DMS79 treated with DMSO at 0.1 percent for 48 hours (cell line): Measurements from ENCODE around the gene CEACAM19.
A peak's percentile ranks its signal among the peaks of the same experiment; 100 is the strongest.
"Not testable (repeated sequence)": the region's sequence is repeated elsewhere in the genome, so short reads cannot be mapped to it uniquely, and the experiment has no call there.

Experiments
- DNase-seq: peaks from one replicate; lab custom pipeline; 2025; lab: John Stamatoyannopoulos, UW

The CEACAM19 gene

DNA sequence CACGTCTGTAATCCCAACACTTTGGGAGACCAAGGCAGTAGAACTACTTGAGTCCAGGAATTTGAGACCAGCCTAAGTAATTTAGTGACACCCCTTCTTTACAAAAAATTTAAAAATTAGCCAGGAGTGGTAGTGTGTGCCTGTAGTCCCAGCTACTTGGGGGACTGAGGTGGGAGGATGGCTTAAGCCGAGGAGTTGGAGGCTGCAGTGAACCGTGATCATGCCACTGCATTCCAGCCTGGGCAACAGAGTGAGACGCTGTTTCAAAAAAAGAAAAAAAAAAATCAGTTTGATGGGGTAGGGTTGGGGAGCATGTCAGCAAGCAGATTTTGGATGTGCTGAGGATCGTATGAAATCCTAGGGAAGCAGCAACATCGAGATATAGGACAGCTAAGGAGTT, 4.2 kb downstream of the CEACAM19 start:
- DNase-seq, result no peak

DNA sequence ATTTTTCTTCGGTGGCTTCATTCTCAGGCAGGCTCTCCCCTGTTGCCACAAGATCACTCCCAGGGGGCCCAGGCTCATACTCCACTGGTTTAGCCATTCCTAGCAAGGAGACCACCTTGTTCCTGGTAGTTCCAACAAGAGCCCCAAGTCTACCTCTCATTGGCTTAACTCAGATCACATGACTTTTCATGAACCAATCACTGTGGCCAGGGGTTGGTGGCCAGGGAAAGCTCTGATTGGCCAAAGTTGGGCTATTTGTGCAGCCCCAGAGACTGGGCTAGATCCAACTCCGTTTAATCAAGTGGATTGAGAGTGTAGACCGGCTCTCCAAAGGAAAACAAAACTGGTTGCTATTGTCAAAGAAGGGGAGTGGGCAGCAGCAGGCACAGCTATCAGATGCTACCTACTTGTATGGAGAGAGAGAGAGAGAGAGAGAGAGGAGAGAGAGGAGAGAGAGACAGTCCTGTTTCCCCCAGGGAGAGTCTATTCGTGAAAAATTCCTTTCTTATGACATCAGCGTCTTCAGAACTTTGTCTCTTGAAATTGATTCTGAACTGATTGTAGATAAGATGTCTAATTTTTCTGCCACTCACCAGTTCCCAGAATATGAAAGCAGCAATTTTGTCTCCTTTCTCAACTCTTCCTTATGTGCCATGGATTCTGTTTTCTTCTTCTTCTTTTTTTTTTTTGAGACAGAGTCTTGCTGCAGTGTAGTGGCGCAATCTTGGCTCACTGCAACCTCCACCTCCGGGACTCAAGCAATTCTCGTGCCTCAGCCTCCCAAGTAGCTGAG, 5.9 kb downstream of the CEACAM19 start:
- no peak for DNase-seq

DNA sequence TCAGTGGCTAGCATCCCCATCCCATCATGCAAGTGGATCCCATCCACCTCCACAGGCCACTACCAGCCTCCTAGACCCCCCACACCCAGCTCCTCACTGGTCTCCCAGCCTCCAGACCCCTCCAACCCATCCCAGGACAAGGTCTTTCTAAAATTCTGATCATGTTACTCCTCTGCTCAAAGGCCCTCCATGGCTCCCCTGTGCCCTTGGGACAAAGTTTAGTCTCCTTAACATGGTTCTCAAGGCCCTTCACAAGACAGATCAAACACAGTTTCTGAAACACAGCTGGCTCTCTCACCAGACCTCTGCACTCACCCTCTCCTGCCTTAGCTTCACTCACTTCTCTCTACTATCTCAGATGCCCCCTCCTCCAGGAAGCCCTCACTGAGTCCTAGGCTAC, 9.3 kb downstream of the CEACAM19 start:
- no peak for DNase-seq

DNA sequence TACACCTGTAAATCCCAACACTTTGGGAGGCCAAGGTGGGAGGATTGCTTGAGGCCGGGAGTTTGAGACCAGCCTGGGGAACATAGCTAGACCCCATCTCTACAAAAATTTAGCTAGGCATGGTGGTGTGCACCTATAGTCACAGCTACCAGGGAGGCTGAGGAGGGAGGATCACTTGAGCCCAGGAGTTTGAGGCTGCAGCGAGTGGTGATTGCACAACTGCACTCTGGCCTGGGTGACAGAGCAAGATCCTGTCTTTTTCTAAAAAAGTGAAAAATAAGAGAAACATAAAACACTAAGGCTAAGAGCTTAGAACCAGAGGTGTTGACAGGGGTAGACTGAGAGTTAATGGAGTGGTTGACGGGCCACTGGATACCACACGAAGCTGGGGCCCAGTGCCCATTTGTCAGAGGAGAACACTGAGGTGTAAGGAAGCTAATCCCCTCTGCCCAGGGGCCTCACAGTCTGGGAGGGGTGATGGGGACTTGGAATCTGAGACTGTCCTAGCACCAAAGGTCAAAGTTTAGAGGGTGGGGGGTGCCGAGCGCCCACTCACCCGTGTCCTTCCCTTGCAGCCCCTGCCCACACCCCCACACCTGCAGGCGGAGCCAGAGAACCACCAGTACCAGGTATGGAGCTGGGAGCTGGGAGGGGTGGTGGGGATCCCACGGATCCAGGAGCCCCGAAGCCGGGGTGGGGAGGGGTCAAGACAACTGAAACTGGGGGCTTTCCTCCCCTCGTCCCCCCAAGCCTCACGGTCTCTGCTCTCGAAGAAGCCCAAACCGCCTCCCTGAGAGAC, 10.9 kb downstream of the CEACAM19 start:
- no peak for DNase-seq

DNA sequence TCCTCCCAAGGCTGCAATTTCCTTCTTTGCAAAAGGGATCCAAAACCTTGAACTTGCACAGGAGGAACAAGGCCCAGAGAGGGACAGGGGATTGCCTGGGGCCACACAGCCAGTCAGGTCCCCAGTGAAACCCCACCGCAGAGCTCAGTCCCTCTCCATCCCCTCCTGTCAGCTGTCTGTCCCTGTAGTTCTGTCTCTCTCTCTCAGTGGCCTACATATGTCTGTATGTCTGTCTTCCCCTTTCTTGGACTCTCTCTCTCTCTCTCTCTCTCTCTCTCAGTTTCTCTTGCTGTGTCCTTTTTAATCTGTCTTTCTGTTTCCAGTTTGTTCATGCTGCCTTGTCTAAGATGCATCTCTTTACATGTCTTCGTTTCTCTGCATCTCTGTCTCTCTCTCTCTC, 11.5 kb downstream of the CEACAM19 start:
- DNase-seq, result no peak

DNA sequence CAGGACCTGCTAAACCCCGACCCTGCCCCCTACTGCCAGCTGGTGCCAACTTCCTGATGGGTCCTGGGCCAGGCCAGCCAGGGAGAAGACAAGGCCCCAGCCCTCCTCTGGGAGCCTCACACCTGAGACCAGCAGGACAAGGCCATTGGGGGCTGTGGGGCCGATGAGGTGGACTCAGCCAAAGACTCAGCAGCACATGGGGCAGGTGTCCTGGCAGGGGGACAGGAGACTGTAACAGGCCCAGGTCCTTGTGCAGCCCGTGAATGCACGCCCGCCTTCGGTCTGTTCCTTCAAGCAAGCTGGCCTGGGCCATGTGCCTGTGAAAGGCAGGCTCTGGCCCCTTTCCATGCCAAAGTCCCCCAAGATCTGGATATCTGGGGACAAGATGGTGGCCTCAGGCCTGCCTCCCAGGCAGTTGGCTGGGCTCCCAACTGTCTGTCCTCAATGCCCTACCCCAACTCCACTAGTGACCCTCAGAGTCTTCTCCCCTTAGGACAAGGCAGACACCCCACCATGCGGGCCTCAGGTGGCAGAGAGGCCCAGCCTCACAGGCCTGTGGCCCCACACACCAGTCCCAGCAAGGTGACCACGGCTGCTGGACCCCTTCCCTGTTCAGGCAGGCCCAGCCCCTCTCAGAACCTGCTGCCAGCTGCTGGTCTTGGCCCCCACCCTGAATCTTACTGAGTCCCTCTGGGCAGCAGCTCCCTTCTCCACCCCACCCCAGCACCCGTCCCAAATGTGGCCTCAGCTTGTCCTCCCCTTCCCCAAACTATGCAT, 12.3 kb downstream of the CEACAM19 start:
- DNase-seq, result no peak

DNA sequence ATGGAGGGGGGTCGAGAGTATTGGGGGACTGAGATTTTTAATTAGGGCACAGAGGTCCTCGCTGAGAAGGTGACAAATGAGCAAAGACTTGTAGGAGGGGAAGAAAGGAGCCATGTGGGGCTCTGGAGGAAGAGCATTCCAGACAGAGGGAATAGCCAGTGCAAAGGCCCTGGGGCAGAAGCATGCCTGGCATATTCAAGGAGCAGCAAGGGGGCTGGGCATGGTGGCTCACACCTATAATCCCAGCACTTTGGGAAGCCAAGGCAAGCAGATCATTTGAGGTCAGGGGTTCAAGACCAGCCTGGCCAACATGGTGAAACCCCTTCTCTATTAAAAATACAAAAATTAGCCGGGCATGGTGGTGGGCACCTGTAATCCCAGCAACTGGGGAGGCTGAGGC, 13.1 kb downstream of the CEACAM19 start:
- not testable (repeated sequence) for DNase-seq

DNA sequence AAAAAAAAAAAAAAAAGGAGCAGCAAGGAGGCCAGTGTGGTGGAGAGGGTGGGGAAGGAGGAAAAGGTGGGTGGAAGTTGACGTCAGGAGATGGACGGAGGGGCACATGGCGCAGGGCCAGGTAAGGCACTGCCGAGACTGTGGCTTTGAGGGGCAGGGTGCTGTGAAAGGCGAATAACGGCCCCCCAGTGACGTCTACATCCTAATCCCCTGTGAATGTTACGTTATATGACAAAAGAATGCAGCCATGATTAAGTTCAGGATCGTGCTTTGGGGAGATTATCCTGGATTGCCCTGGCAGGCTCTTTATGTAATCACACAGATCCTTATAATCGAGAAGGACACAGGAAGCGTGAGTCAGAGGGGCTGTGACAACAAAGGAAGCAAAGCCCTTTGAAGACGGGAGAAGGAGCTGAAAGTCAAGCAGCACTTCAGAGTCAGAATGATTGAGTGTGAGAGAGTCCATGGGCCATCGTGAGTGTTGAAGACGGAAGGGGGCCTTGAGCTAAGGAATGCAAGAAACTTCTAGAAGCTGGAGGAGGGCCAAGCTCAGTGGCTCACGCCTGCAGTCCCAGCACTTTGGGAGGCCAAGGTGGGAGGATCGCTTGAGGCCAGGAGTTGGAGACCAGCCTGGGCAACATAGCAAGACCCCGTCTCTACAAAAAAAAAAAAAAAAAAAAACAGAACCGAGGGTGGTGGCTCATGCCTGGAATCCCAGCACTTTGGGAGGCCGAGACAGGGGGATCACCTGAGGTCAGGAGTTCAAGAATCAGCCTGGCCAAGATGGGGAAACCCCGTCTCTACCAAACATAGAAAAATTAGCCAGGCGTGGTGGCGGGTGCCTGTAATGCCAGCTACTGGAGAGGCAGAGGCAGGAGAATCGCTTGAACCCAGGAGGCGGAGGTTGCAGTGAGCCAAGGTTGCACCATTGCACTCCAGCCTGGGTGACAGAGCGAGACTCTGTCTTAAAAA, 13.9 kb downstream of the CEACAM19 start:
- DNase-seq, result peak; percentile 0

DNA sequence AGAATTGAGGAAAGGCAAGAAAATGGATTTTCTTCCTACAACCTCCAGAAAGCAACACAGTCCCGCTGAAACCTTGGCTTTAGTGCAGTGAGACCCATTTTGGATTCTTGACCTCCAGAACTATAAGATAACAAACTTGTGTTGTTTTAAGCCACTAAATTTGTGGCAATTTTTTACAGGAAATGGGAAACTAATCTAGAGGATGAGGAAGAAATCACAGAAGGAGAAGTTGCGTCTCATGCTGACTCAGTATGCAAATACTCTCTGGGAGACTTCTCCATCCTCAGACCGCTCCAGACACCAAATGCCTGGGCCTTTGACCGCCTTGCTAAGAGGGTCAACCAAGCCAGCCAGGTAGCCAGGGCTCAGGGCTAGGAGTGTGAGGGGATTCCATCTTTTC, 14.6 kb downstream of the CEACAM19 start:
- no peak for DNase-seq

DNA sequence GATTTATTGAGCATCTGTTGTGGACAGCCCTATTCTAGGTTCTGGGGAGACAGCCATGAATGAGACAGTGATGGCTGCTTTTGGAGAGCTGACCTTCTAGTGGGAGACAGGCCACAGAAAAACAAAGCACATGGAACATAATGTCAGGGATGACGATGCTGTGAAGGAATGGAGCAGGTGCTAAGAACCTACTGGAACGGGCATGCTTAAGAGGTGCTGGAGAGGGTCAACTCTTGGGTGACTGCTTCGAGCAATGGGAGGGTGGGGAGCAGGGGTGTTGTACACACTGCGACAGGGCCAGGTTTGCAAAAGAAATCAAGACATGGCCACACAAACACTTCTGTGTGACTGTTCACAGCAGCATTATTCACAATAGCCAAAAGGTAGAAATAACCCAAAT, 15.6 kb downstream of the CEACAM19 start:
- DNase-seq, result no peak

DNA sequence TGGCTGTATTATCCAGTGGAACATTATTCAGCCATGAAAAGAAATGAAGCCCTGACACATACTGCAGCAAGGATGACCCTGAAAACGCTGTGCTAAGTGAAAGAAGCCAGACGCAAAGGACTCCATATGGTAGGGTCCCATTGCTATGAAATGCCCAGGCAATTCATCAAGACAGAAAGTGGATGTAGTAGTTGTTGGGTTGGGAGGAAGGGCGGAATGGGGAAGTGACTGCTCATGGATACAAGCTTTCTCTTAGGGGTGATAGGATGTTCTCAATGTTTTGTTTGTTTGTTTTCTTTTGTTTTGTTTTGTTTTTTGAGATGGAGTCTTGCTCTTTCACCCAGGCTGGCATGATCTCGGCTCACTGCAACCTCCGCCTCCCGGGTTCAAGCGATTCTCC, 16.6 kb downstream of the CEACAM19 start:
- no peak for DNase-seq

DNA sequence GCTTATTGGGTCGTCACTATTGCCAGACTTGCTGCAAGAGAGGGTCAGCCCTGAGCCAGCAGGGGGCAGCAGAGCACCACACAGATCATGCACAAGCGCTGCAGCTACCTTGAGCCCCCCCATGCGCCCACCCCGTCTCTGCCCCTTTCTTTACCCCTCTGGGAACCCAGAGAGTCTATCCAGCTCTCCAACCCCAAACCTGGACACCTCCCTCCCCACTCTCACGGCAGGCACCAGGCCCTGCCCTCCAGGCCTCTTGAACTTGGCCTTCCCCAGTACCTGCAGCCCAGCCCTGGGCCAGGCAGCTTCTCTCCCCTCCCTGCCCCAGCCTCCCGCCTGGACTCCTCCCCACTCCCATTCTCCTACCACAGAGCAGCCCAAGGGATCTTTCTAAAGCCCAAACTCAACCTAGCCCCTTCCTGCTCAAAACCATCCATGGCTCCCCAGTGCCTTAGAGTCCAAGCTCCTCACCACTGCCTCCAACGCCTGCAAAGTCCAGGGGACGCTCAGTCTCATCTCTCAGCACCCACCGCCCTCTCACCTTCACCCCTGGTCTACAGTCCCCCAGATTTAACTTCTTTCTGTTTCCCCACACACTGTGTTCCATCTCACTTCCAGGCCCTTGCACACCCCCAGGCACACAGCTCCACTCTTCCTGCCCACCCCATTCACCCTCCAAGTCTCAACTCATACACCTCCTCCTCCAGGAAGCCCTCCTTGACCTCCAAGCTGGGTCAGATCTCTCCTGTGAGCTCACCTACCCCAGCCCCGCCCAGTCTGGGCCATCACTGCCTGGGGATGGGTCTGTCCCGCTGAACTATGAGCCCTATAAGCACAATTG, 18.2 kb downstream of the CEACAM19 start:
- DNase-seq, result peak; percentile 27

DNA sequence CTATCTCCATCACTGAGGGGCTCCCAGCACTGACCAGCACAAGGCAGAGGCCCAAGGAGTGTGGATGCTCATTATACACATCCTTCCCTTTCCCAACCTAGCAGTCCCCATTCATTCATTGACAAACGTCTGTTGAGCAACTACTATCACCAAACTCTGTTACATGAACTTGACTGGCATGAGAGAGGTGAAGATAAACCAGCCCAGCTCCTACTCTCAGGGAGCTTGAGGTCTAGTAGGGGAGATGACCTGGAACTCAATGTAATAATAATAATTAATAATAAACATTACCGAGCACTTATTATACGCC, 18.8 kb downstream of the CEACAM19 start:
- DNase-seq, result no peak

DNA sequence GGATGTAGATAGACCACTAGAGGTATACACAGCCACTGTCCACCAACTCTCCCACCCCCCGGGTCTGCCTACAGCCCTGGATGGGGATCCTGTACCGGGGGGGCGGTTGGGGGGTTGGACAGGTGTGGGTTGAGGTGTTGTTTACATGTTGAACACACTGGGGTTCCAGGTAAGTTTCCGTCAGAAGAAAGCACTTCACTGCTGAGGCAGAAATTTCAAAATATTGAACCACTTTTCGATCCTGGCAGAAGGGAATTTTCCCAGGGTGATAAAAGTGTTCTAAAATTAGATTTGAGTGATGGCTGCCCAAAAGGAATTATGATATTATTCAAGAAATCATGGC, 21.1 kb downstream of the CEACAM19 start:
- no peak for DNase-seq

DNA sequence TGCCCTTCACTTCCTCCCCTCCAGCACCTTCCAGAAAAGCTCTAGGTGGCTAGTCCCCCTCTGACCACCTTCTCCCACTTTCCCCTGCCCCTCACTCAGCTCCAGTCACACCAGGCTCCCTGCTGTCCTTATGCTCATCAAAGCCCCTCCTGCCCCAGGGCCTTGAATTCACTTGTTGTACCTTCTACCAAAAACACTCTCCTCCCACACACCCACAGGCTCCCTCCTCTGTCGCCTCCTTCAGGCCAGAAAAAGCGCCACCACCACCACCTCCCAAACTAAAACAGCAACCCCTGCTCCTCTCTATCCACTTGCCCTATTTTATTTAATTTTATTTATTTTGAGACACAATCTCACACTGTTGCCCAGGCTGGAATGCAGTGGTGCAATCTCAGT, 22.9 kb downstream of the CEACAM19 start:
- no peak for DNase-seq

DNA sequence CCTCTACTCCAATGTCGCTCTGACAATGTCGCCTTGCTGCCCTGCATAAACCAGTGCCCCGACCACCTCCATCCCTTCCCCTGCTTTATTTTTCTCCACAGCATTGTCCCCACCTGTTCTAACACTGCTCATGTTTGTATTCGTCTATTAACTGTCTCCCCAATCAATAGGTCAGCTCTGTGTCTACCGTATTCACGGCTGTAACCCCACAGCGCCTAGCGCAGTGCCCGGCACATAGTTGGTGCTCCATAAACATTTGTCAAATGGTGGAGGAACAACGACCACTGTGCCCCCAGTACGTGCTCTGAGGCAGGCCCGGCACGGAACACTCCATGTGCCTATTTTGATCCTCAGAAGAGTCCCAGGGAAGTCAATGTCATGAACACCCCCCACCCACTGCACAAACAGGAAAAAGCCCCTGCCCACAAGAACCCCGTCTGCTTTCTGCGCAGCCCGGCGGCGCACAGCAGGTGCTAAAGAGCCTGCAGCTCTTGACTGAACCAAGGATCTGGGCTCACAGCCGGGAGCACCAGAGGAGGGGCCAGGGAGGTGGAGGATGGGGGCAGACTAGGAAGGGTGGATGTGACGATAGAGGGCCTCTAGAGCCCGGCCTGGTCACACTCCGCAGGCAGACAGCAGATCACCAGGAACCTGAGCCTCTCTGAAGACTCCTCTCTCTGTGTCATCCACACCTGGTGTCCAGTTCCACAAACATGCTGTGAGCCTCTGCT, 25.8 kb downstream of the CEACAM19 start:
- DNase-seq, result peak; percentile 6

DNA sequence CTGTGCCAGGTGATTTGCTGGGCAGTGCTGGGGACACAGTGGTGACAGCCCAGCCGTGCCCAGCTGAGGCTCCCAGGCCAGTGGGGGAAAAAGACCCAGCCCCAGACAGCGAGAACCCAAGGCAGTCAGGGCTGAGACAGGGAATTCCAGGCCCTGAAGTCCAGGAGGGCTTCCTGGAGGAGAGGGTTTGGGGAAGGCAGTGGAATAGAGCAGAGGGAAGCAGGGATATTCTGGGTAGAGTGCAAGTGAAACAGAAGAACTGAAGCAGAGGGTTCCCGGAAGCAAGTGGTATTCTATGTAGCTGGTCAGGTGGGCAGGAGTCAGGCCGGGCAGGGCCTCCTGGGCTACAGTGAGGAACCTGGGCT, 26.4 kb downstream of the CEACAM19 start:
- no peak for DNase-seq

DNA sequence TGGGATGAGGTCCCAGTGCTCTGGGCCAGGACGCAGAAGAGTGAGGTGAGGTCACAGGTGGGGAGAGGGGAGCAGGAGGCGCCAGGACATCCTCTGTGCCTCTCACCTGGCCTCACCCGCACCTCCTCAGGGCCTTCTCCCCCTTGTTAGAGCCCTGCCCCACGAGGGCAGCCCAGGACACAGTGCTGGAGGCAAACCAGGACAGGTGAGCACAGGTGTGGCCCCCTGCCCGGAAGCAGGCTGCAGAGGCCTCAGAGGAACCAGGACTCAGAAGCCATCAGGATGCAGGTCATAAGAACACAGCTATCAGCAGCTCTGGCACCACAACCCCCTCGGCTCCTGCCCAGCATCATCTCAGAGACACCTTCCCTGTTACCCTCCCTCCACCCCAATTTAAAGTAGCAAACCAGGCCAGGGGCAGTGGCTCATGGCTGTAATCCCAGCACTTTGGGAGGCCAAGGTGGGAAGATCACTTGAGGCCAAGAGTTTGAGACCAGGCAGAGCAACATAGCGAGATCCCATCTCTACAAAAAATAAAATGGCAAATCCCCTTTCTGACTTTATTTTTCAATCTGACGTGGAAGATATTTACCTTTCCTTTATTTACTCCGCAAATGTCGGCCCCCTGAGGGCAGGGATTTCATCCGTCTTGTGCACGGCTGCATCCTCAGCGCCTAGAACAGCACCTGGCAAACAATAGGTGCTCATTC, 27.4 kb downstream of the CEACAM19 start, which contains the start of gene CEACAM16:
CEACAM16 (plus strand) TSS at position 660 of the 710 bp plus-strand sequence. CDS start 2,306 bp downstream, outside the sequence.
- no peak for DNase-seq

DNA sequence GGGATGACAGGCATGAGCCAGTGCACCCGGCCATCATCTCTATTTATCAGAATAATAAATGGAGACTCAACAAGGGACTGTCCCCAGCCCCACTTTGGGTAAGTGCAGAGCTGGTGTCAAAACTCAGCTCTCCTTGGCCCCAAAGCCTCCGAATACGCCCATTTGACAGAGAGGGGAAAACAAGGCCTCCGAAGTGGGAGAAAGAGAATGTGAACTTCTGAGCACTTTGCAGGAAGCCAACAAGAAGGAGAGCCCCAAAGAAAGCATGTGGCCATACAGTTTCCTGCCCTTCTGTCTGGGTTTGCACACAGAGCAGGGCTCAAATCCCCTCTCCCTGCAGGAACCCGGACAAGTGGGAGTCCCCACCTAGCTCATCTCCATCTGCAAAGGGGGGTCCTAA, 29.3 kb downstream of the CEACAM19 start:
- DNase-seq, result no peak
